ENCODE results near the gene CCNF. TPM values are rescaled to one million over a fixed set of nuclear protein-coding genes. Genes with fewer than 3 reads are reported as not detected.
"Not testable (repeated sequence)": the region's sequence is repeated elsewhere in the genome, so short reads cannot be mapped to it uniquely, and the experiment has no call there.

CCNF gene
- total RNA-seq, 1 experiment from 2014 or later: 60.8 TPM

GRCh38 chr16:2385190-2385836 lies 43.9 kb upstream of the CCNF start:
- CTCF ChIA-PET: no interaction called here
- H3K4me2 ChIP-seq (ENCODE audit: low read length): no peak overlapping the region
- no peaks in the 10 kb centered on the region for H3K36me3 ChIP-seq (ENCODE audit: control insufficient read depth in 1 of 2, insufficient read depth in 2 of 2, low read length in 2 of 2)
- H3K79me2 ChIP-seq (ENCODE audit: insufficient read depth, low read length): no peaks in the 10 kb centered on the region
- H2AFZ ChIP-seq (ENCODE audit: low read depth, low read length, poor library complexity, severe bottlenecking): no peak overlapping the region
- RAD21 ChIA-PET (ENCODE audit: low non-redundant PET in 1 of 2, low total read pairs in 2 of 2, uncharacterized antibody in 2 of 2, unreplicated experiment in 2 of 2): no interaction called here
- POLR2A ChIA-PET: no interaction called here
- H3K9ac ChIP-seq (ENCODE audit: low read length): no peak overlapping the region
- H4K20me1 ChIP-seq (ENCODE audit: insufficient read depth): no peaks in the 10 kb centered on the region
- no peak overlapping the region for H3K27ac ChIP-seq (ENCODE audit: low read depth, low read length)
- H3K9me2 ChIP-seq (ENCODE audit: insufficient read depth): no peaks in the 10 kb centered on the region
- TF ChIP-seq CBX3 (IDR thresholded peaks at IDR 0.05; ENCODE audit: low read depth): no peak
- no peak for TF ChIP-seq YY1 (IDR thresholded peaks at IDR 0.05; ENCODE audit: extremely low read depth, insufficient replicate concordance, low read depth, low read length)
- no peak for TF ChIP-seq FOSL1 (IDR thresholded peaks at IDR 0.05; ENCODE audit: low read depth)
- TF ChIP-seq RAD21 (IDR thresholded peaks at IDR 0.05; ENCODE audit: low read depth): no peak
- TF ChIP-seq, protein P1, sequence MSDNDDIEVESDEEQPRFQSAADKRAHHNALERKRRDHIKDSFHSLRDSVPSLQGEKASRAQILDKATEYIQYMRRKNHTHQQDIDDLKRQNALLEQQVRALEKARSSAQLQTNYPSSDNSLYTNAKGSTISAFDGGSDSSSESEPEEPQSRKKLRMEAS (IDR thresholded peaks at IDR 0.05): no peak
- TF ChIP-seq POLR2A (IDR thresholded peaks at IDR 0.05; ENCODE audit: borderline replicate concordance, extremely low read depth, insufficient read depth, insufficient read length): no peak
- TF ChIP-seq SIN3A (IDR thresholded peaks at IDR 0.05; ENCODE audit: low read depth): no peak
- no peak for TF ChIP-seq EZH2phosphoT487 (IDR thresholded peaks at IDR 0.05; ENCODE audit: borderline replicate concordance)
- TF ChIP-seq, protein P2, sequence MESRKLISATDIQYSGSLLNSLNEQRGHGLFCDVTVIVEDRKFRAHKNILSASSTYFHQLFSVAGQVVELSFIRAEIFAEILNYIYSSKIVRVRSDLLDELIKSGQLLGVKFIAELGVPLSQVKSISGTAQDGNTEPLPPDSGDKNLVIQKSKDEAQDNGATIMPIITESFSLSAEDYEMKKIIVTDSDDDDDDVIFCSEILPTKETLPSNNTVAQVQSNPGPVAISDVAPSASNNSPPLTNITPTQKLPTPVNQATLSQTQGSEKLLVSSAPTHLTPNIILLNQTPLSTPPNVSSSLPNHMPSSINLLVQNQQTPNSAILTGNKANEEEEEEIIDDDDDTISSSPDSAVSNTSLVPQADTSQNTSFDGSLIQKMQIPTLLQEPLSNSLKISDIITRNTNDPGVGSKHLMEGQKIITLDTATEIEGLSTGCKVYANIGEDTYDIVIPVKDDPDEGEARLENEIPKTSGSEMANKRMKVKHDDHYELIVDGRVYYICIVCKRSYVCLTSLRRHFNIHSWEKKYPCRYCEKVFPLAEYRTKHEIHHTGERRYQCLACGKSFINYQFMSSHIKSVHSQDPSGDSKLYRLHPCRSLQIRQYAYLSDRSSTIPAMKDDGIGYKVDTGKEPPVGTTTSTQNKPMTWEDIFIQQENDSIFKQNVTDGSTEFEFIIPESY (IDR thresholded peaks at IDR 0.05; ENCODE audit: extremely low read depth, insufficient replicate concordance, low read length): no peak
- TF ChIP-seq SRF (IDR thresholded peaks at IDR 0.05; ENCODE audit: low read depth): no peak
- TF ChIP-seq CTCF (IDR thresholded peaks at IDR 0.05 in 2 of 3, conservative IDR thresholded peaks at IDR 0.05 in 1 of 3; ENCODE audit: borderline replicate concordance in 1 of 3, insufficient read depth in 1 of 3, low read depth in 2 of 3, low read length in 2 of 3): no peak
- TF ChIP-seq POLR2AphosphoS5 (IDR thresholded peaks at IDR 0.05; ENCODE audit: low read depth, low read length): no peak
- TF ChIP-seq ELF1 (IDR thresholded peaks at IDR 0.05; ENCODE audit: borderline replicate concordance, low read depth): no peak
- no peak for TF ChIP-seq ZFX (IDR thresholded peaks at IDR 0.05)
- H3K27me3 ChIP-seq (ENCODE audit: insufficient read depth, low read length): no peaks in the 10 kb centered on the region
- no TSS peak for BruUV-seq (replicated peaks)
- no peaks in the 10 kb centered on the region for H3K4me1 ChIP-seq (ENCODE audit: control insufficient read depth in 1 of 2, insufficient read depth in 2 of 2, low read length in 2 of 2)
- intact Hi-C loops (cut with micrococcal nuclease): loop anchor here (5.0 kb wide), 1 partner anchor 33 kb away; no protein-coding TSS in a partner anchor
- no peak overlapping the region for H3K4me3 ChIP-seq (replicated peaks in 1 of 2; ENCODE audit: low read depth in 1 of 2, low read length in 2 of 2)
- H3K9me3 ChIP-seq (ENCODE audit: control insufficient read depth in 1 of 2, insufficient read depth in 1 of 2, low read depth in 1 of 2, low read length in 2 of 2): peaks cover 0 to 3% of the 10 kb centered on the region in 2 experiments; a peak in 1 of 4 replicates
- ATAC-seq (no peak), DNase-seq (ENCODE audit: low read depth, low spot score) (no peak)

DNA sequence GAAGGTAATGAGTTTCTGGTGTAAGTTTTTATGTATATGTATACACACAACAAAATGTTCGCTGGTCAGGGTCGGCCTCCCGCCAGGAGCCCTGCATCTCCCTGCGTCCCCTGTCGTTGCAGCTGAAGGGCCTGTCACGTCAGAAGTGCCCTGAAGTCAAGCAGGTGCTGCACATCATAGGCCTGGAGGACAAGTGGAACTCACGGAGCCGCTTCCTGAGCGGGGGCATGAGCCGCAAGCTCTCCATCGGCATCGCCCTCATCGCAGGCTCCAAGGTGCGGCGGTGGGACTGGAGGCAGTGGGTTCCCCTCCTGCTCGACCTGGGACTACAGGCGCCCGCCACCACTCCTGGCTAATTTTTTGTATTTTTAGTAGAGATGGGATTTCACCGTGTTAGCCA lies 43.3 kb upstream of the CCNF start:
- H4K20me1 ChIP-seq (ENCODE audit: insufficient read depth); ATAC-seq; H3K79me2 ChIP-seq (ENCODE audit: insufficient read depth, low read length); H3K36me3 ChIP-seq (ENCODE audit: control insufficient read depth in 1 of 2, insufficient read depth in 2 of 2, low read length in 2 of 2); H2AFZ ChIP-seq (ENCODE audit: low read depth, low read length, poor library complexity, severe bottlenecking); H3K9me2 ChIP-seq (ENCODE audit: insufficient read depth); H3K27me3 ChIP-seq (ENCODE audit: insufficient read depth, low read length); CTCF ChIA-PET; RAD21 ChIA-PET (ENCODE audit: low non-redundant PET in 1 of 2, low total read pairs in 2 of 2, uncharacterized antibody in 2 of 2, unreplicated experiment in 2 of 2); POLR2A ChIA-PET; H3K9ac ChIP-seq (ENCODE audit: low read length); H3K4me3 ChIP-seq (replicated peaks in 1 of 2; ENCODE audit: low read depth in 1 of 2, low read length in 2 of 2); H3K27ac ChIP-seq (ENCODE audit: low read depth, low read length); BruUV-seq (replicated peaks); H3K9me3 ChIP-seq (ENCODE audit: control insufficient read depth in 1 of 2, insufficient read depth in 1 of 2, low read depth in 1 of 2, low read length in 2 of 2); DNase-seq (ENCODE audit: low read depth, low spot score); H3K4me2 ChIP-seq (ENCODE audit: low read length); H3K4me1 ChIP-seq (ENCODE audit: control insufficient read depth in 1 of 2, insufficient read depth in 2 of 2, low read length in 2 of 2): not testable (repeated sequence)
- intact Hi-C loops (cut with micrococcal nuclease): loop anchor here (5.0 kb wide), 1 partner anchor 34 kb away; no protein-coding TSS in a partner anchor
